A549 (cell line): Measurements from ENCODE around the gene CSAD.

Experiments used
- CTCF ChIP-seq: fragments of >200 bp; sonication (Bioruptor Twin); formaldehyde crosslinking; IDR thresholded peaks from 3 replicates; pipeline ENCODE4 v1.5.1; 2016
- ESRRA ChIP-seq: fragments of 150-350 bp; IDR thresholded peaks from 2 replicates; pipeline ENCODE4 v1.6.1; 2014; ENCODE audit warnings: mild to moderate bottlenecking, low read length, borderline replicate concordance
- MAX ChIP-seq: IDR thresholded peaks from 2 replicates; pipeline ENCODE4 v1.6.1; 2012
- POLR2A ChIP-seq: IDR thresholded peaks from 2 replicates; pipeline ENCODE4 v1.6.1; 2012; ENCODE audit warnings: mild to moderate bottlenecking, low read length
- USF2 ChIP-seq: fragments of 450-650 bp; IDR thresholded peaks from 2 replicates; pipeline ENCODE4 v1.6.1; 2014; ENCODE audit warnings: antibody characterized with exemption

DNA sequence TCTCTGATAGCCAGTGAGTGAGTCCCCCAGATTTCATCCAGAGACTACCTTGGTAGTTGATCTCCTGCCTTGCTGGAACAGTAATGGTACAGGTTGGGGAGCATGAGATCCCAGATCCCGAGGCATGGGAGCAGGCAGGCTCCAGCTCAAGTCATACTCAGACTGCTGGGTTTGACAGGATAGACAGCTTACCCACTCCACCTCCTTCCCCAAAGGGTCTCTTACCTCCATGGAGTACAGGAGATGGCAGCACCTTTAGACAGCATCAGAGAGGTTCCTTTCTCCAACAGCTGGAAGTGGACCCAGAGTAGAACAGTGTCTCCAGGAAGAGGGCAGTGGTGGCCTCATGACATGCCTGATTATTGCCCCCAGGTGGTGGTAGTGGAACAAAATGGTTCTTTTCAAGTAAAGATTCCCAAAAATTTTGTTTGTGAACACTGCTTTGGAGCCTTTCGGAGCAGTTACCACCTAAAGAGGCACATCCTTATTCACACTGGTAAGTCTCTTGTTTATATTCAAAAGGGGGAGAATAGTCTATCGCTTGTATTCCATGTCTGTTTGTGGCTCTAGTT, 4.9 kb upstream of the CSAD start:
- TF ChIP-seq MAX (no peak), POLR2A (no peak), USF2 (no peak), ESRRA (no peak), CTCF (0 out of 3 replicates have a peak, but pooled peaks have one; percentile 10)
